ENCODE measurements around the gene ELOVL5.
"Not testable (repeated sequence)": the region's sequence is repeated elsewhere in the genome, so short reads cannot be mapped to it uniquely, and the experiment has no call there.

ELOVL5 gene

GRCh38 chr6:53348371-53349208, at the start of gene ELOVL5:
TSS of gene ELOVL5 (minus strand) at chr6:53348950. CDS start at chr6:53295699, 53,251 bp downstream.
- DNase-seq = peak; percentile 99

- DNase-seq = no peak
Measured at GRCh38 chr6:53397283-53397682, 48.5 kb upstream of the ELOVL5 start.

GRCh38 chr6:53395986-53396385, 47.2 kb upstream of the ELOVL5 start:
- DNase-seq = no peak

GRCh38 chr6:53394704-53395103, 46.0 kb upstream of the ELOVL5 start:
- DNase-seq = no peak

- no peak for DNase-seq
Measured at GRCh38 chr6:53391170-53391569, 42.4 kb upstream of the ELOVL5 start.

- DNase-seq = no peak
Measured at GRCh38 chr6:53390010-53390409, 41.3 kb upstream of the ELOVL5 start.

GRCh38 chr6:53388615-53389014, 39.9 kb upstream of the ELOVL5 start:
- not testable (repeated sequence) for DNase-seq

GRCh38 chr6:53382421-53382820, 33.7 kb upstream of the ELOVL5 start:
- no peak for DNase-seq

GRCh38 chr6:53378208-53378607, 29.5 kb upstream of the ELOVL5 start:
- no peak for DNase-seq

- DNase-seq = no peak
Measured at GRCh38 chr6:53377793-53378192, 29.0 kb upstream of the ELOVL5 start.

- DNase-seq = no peak
Measured at GRCh38 chr6:53377289-53377688, 28.5 kb upstream of the ELOVL5 start.

GRCh38 chr6:53376661-53377226, 28.0 kb upstream of the ELOVL5 start:
- DNase-seq = no peak

GRCh38 chr6:53375847-53376246, 27.1 kb upstream of the ELOVL5 start:
- DNase-seq = no peak

GRCh38 chr6:53373638-53374037, 24.9 kb upstream of the ELOVL5 start:
- no peak for DNase-seq

GRCh38 chr6:53369876-53370515, 21.2 kb upstream of the ELOVL5 start:
- peak; percentile 27 for DNase-seq

- DNase-seq = no peak
Measured at GRCh38 chr6:53369051-53369450, 20.3 kb upstream of the ELOVL5 start.

GRCh38 chr6:53366128-53366641, 17.4 kb upstream of the ELOVL5 start:
- no peak for DNase-seq

GRCh38 chr6:53363341-53364079, 14.8 kb upstream of the ELOVL5 start:
- no peak for DNase-seq

GRCh38 chr6:53361549-53362031, 12.8 kb upstream of the ELOVL5 start:
- DNase-seq = peak; percentile 85

GRCh38 chr6:53360093-53360912, 11.6 kb upstream of the ELOVL5 start:
- peak; percentile 34 for DNase-seq

- no peak for DNase-seq
Measured at GRCh38 chr6:53359843-53360092, 11.0 kb upstream of the ELOVL5 start.

Measured in hematopoietic multipotent progenitor cell treated with erythropoietin and hydrocortisone succinate and interleukin-3 and kit ligand, for 4 days (in vitro differentiated cells).